OCI-LY7 (cell line): ENCODE data around the gene UGDH.

Experiments
- EZH2phosphoT487 ChIP-seq: fragments of 200-600 bp; sonication (generic); IDR thresholded peaks from 2 replicates; pipeline ENCODE4 v1.6.1; 2018; ENCODE audit warnings: low read depth, borderline replicate concordance, mild to moderate bottlenecking, mixed run types, antibody characterized with exemption, low read length, moderate library complexity, mixed read lengths
- TF ChIP-seq, protein P1 (sequence below): fragments of 200-600 bp; sonication (generic); conservative IDR thresholded peaks from 2 replicates; pipeline ENCODE4 v1.5.1; 2014; ENCODE audit warnings: mild to moderate bottlenecking, antibody characterized with exemption, low read length, moderate library complexity, mixed read lengths

DNA sequence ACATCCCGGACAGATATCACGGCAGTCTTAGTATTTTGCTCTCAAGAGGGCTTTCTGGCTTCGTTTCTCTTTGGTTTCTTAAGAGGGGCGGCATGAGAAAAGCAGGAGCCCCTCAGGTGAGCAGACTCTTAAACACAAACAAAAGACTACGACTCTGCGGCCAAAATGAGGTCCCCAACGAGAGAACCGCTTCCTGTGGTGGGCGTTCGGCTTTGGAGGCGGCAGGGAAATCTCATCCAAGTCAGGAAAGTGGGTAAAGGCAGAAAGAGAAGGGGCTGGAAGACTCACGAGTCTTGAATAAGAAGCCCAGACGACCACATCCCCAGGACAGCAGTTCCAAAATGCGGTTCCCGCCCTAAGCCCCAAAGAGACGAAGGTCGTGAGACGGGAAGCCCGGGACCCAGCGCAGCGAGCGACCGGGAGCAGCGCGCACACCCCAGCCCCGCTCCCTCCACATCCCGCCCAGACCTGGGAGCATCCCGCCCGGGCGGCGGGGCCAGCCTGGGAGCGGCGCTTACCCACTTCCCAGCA lies 409 bp downstream of the UGDH start:
- TF ChIP-seq, protein P1, sequence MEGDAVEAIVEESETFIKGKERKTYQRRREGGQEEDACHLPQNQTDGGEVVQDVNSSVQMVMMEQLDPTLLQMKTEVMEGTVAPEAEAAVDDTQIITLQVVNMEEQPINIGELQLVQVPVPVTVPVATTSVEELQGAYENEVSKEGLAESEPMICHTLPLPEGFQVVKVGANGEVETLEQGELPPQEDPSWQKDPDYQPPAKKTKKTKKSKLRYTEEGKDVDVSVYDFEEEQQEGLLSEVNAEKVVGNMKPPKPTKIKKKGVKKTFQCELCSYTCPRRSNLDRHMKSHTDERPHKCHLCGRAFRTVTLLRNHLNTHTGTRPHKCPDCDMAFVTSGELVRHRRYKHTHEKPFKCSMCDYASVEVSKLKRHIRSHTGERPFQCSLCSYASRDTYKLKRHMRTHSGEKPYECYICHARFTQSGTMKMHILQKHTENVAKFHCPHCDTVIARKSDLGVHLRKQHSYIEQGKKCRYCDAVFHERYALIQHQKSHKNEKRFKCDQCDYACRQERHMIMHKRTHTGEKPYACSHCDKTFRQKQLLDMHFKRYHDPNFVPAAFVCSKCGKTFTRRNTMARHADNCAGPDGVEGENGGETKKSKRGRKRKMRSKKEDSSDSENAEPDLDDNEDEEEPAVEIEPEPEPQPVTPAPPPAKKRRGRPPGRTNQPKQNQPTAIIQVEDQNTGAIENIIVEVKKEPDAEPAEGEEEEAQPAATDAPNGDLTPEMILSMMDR: no peak
- no peak for TF ChIP-seq EZH2phosphoT487
